GM19240 (cell line): ENCODE data around the gene CCDC83.
"Not testable (repeated sequence)": the region's sequence is repeated elsewhere in the genome, so short reads cannot be mapped to it uniquely, and the experiment has no call there.

ENCODE experiments used
- DNase-seq: peaks from one replicate; pipeline ENCODE4 v3.0.0; 2011; ENCODE audit warnings: low spot score; ENCODE audit not compliant: insufficient read length

The CCDC83 gene

GRCh38 chr11:85939099-85940015 is 84.2 kb downstream of the CCDC83 start:
- DNase-seq, result no peak

- peak; percentile 16 for DNase-seq
These were observed 86.3 kb downstream of the CCDC83 start for GRCh38 chr11:85941380-85941973.

GRCh38 chr11:85945296-85945695 is 90.1 kb downstream of the CCDC83 start:
- DNase-seq, result no peak

- DNase-seq, result no peak
These were observed 90.6 kb downstream of the CCDC83 start for GRCh38 chr11:85945788-85946187.

- no peak for DNase-seq
These were observed 91.0 kb downstream of the CCDC83 start for GRCh38 chr11:85946221-85946620.

GRCh38 chr11:85947431-85948272 is 92.5 kb downstream of the CCDC83 start:
- DNase-seq, result no peak

- no peak for DNase-seq
These were observed 93.7 kb downstream of the CCDC83 start for GRCh38 chr11:85948884-85949283.

- no peak for DNase-seq
These were observed 94.6 kb downstream of the CCDC83 start for GRCh38 chr11:85949798-85950197.

- DNase-seq, result no peak
These were observed 95.3 kb downstream of the CCDC83 start for GRCh38 chr11:85950317-85951048.

GRCh38 chr11:85951049-85951405 is 95.8 kb downstream of the CCDC83 start:
- no peak for DNase-seq

- DNase-seq, result no peak
These were observed 96.4 kb downstream of the CCDC83 start for GRCh38 chr11:85951428-85952107.

GRCh38 chr11:85952108-85952485 is 96.9 kb downstream of the CCDC83 start:
- not testable (repeated sequence) for DNase-seq

GRCh38 chr11:85953491-85954143 is 98.4 kb downstream of the CCDC83 start:
- DNase-seq, result no peak

GRCh38 chr11:85955531-85955930 is 100.3 kb downstream of the CCDC83 start:
- DNase-seq, result no peak

- DNase-seq, result no peak
These were observed 105.5 kb downstream of the CCDC83 start for GRCh38 chr11:85960678-85961077.

GRCh38 chr11:85961130-85961529 is 105.9 kb downstream of the CCDC83 start:
- no peak for DNase-seq

- DNase-seq, result no peak
These were observed 106.8 kb downstream of the CCDC83 start for GRCh38 chr11:85961930-85962363.

- DNase-seq, result no peak
These were observed 110.0 kb downstream of the CCDC83 start for GRCh38 chr11:85965202-85965601.

GRCh38 chr11:85967457-85967856 is 112.3 kb downstream of the CCDC83 start:
- DNase-seq, result no peak
